Tibial nerve (tissue), 4 donors: ENCODE measurements around the gene KDM5A.

ENCODE experiments used
- CTCF ChIP-seq, 5 experiments: fragments of 200-600 bp in 3 of 5; fragments of 450-650 bp in 2 of 5; sonication (generic) in 3 of 5; IDR thresholded peaks; one replicate each; pipeline ENCODE4 v1.5.1; 2016 to 2019; ENCODE audit warnings: antibody characterized with exemption in 5 of 5, mild to moderate bottlenecking in 3 of 5, moderate library complexity in 2 of 5
- EP300 ChIP-seq, 2 donors: sonication (generic); formaldehyde crosslinking; IDR thresholded peaks; one replicate each; pipeline ENCODE4 v1.6.1; 2017; ENCODE audit warnings: antibody characterized with exemption in 2 of 2, mild to moderate bottlenecking in 1 of 2
- POLR2A ChIP-seq, 2 donors: fragments of 450-650 bp; IDR thresholded peaks; one replicate each; pipeline ENCODE4 v1.6.1; 2017; ENCODE audit warnings: antibody characterized with exemption in 2 of 2, mild to moderate bottlenecking in 2 of 2, moderate library complexity in 2 of 2

DNA sequence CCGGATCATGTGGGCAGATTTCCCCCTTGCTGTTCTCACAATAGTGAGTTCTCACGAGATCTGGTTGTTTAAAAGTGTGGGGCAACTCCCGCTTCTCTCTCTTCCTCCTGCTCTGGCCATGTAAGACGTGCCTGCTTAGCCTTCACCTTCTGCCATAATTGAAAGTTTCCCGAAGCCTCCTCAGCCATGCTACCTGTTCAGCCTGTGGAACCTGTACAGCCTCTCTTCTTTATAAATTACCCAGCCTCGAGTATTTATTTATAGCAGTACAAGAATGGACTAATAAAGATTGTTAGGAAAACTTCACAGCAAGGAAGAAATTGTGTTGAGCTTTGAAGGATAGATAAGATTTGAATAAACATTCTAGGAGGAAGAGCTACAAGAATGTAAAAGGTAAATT is 52.1 kb downstream of the KDM5A start:
- TF ChIP-seq CTCF (IDR thresholded peaks at IDR 0.05), result no peak
- TF ChIP-seq POLR2A (IDR thresholded peaks at IDR 0.05), result no peak
- no peak for TF ChIP-seq EP300 (IDR thresholded peaks at IDR 0.05)
